ENCODE results near the gene PCDHA5. TPM values are rescaled to one million over a fixed set of nuclear protein-coding genes. Genes with fewer than 3 reads are reported as not detected.
"Not testable (repeated sequence)": the region's sequence is repeated elsewhere in the genome, so short reads cannot be mapped to it uniquely, and the experiment has no call there.

The PCDHA5 gene
- not detected in 2 replicates for total RNA-seq

DNA sequence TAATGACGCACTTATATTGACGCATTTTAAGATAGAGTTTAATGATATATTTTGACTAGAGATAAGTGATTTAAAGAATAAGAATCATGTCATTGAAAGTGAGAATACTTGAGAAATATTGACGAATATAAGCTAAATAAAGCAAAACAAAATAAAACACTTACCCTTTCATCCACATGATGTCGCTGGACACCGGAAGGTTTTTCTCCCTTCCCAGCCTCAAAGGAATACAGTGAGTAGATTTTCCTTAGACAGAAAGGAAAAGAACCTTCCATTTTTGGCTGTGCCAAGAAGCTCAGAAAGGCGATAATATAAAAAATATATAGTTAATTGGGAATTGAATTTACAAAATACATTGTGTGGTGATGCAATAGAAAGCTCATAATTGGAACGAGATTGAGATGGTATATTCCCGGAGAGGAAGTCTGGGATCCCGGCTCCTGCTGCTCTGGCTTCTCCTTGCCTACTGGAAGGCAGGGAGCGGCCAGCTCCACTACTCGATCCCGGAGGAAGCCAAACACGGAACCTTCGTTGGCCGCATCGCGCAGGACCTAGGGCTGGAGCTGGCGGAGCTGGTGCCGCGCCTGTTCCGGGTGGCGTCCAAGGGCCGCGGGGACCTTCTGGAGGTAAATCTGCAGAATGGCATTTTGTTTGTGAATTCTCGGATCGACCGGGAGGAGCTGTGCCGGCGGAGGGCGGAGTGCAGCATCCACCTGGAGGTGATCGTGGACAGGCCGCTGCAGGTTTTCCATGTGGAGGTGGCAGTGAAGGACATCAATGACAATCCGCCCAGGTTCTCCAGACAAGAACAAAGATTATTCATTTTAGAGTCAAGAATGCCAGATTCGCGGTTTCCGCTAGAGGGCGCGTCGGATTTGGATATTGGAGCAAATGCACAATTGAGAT, at the start of gene PCDHA5:
Gene PCDHA5 (plus strand): TSS at position 239 of the 906 bp plus-strand sequence.
- Mint-ChIP-seq H3K36me3 (ENCODE audit: low read depth) (no peaks in the 10 kb centered on the region), H3K27ac (no peak within 1 kb of the TSS), H3K9me3 (peaks cover 14% of the 10 kb centered on the region), H3K4me1 (ENCODE audit: low read depth) (no peaks in the 10 kb centered on the region), H3K4me3 (no peak within 1 kb of the TSS), H3K27me3 (ENCODE audit: insufficient read depth) (no peaks in the 10 kb centered on the region)
- DNase-seq (ENCODE audit: low spot score): no peak
- intact Hi-C loops (cut with micrococcal nuclease): no loop called here

DNA sequence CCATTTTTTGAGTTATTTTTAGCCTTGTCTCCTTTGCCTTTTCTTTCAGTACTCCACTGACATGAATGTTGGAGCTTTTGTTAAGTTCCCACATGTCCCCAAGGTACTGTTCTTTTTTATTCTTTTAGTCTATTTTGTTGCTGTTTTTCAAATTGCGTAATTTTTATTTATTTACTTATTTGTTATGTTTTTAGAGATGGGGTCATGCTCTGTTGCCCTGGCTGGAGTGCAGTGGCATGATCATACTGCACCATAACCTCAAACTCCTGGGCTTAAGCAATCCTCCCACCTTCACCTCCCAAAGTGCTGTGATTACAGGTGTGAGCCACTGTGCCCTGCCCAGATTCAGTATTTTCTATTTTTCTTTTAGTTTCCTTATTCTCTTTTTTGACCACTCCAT, 40.9 kb upstream of the PCDHA5 start:
- Mint-ChIP-seq H3K36me3 (ENCODE audit: low read depth) (no peaks in the 10 kb centered on the region), H3K9me3 (peaks cover 79% of the 10 kb centered on the region), H3K27me3 (ENCODE audit: insufficient read depth) (no peaks in the 10 kb centered on the region), H3K4me3 (no peak overlapping the region), H3K4me1 (ENCODE audit: low read depth) (no peaks in the 10 kb centered on the region), H3K27ac (no peak overlapping the region)
- intact Hi-C loops (cut with micrococcal nuclease): no loop called here
- DNase-seq (ENCODE audit: low spot score): no peak

DNA sequence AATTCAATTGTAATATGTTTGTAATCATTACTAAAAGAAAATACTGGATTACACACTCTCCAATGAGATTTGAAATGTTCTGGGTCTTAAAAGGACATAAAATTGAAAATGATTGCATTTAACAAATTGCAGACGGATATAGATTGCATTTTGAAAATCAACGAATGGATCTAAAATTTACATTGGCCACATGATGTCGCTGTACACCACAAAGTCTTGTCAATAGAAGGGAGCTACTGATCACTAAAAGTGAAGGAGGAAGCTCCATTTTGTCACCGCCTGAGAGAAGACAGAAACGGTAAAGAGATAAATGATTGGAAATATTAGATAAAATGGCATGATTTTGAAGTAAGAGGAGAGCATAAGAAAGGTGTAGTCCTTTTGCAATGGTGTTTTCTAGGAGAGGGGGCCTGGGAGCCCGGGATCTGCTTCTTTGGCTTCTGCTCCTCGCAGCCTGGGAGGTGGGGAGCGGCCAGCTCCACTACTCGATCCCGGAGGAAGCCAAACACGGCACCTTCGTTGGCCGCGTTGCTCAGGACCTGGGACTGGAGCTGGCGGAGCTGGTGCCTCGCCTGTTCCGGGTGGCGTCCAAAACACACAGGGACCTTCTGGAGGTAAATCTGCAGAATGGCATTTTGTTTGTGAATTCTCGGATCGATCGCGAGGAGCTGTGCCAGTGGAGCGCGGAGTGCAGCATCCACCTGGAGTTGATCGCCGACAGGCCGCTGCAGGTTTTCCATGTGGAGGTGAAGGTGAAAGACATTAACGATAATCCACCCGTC, 35.3 kb upstream of the PCDHA5 start, which contains the start of gene PCDHA1:
Gene PCDHA1 (plus strand): TSS at position 236 of the 782 bp plus-strand sequence.
- intact Hi-C loops (cut with micrococcal nuclease): no loop called here
- DNase-seq (ENCODE audit: low spot score): no peak
- Mint-ChIP-seq H3K4me3 (no peak within 1 kb of the TSS), H3K9me3 (peaks cover 49% of the 10 kb centered on the region), H3K36me3 (ENCODE audit: low read depth) (no peaks in the 10 kb centered on the region), H3K27ac (no peak within 1 kb of the TSS), H3K27me3 (ENCODE audit: insufficient read depth) (no peaks in the 10 kb centered on the region), H3K4me1 (ENCODE audit: low read depth) (no peaks in the 10 kb centered on the region)

- DNase-seq (ENCODE audit: low spot score); H3K4me3 Mint-ChIP-seq; intact Hi-C loops (cut with micrococcal nuclease); H3K36me3 Mint-ChIP-seq (ENCODE audit: low read depth); H3K4me1 Mint-ChIP-seq (ENCODE audit: low read depth); H3K27me3 Mint-ChIP-seq (ENCODE audit: insufficient read depth); H3K27ac Mint-ChIP-seq: not testable (repeated sequence)
- H3K9me3 Mint-ChIP-seq: peaks cover 42% of the 10 kb centered on the region
Measured at GRCh38 chr5:140787422-140787821, 34.0 kb upstream of the PCDHA5 start.

- H3K4me1 Mint-ChIP-seq (ENCODE audit: low read depth); H3K36me3 Mint-ChIP-seq (ENCODE audit: low read depth); DNase-seq (ENCODE audit: low spot score); intact Hi-C loops (cut with micrococcal nuclease); H3K27me3 Mint-ChIP-seq (ENCODE audit: insufficient read depth); H3K4me3 Mint-ChIP-seq; H3K27ac Mint-ChIP-seq: not testable (repeated sequence)
- peaks cover 36% of the 10 kb centered on the region for H3K9me3 Mint-ChIP-seq
Measured at GRCh38 chr5:140787849-140788504, 33.4 kb upstream of the PCDHA5 start.

GRCh38 chr5:140791089-140791488, 30.3 kb upstream of the PCDHA5 start:
- H3K4me3 Mint-ChIP-seq: no peak overlapping the region
- peaks cover 37% of the 10 kb centered on the region for H3K9me3 Mint-ChIP-seq
- no peak for DNase-seq (ENCODE audit: low spot score)
- H3K4me1 Mint-ChIP-seq (ENCODE audit: low read depth): no peaks in the 10 kb centered on the region
- H3K27ac Mint-ChIP-seq: no peak overlapping the region
- H3K27me3 Mint-ChIP-seq (ENCODE audit: insufficient read depth): no peaks in the 10 kb centered on the region
- no peaks in the 10 kb centered on the region for H3K36me3 Mint-ChIP-seq (ENCODE audit: low read depth)
- intact Hi-C loops (cut with micrococcal nuclease): loop anchor here (10.0 kb wide), 1 partner anchor 94 kb away; the partner anchor contains the start of gene PCDHA13

- H3K27ac Mint-ChIP-seq: no peak within 1 kb of the TSS
- H3K27me3 Mint-ChIP-seq (ENCODE audit: insufficient read depth): no peaks in the 10 kb centered on the region
- DNase-seq (ENCODE audit: low spot score): no peak
- H3K9me3 Mint-ChIP-seq: peaks cover 28% of the 10 kb centered on the region
- no peaks in the 10 kb centered on the region for H3K4me1 Mint-ChIP-seq (ENCODE audit: low read depth)
- intact Hi-C loops (cut with micrococcal nuclease): loop anchor here (10.0 kb wide), 1 partner anchor 90 kb away; the partner anchor contains the start of gene PCDHA13
- H3K4me3 Mint-ChIP-seq: no peak within 1 kb of the TSS
- H3K36me3 Mint-ChIP-seq (ENCODE audit: low read depth): no peaks in the 10 kb centered on the region
Measured at GRCh38 chr5:140794595-140795258, 26.7 kb upstream of the PCDHA5 start, which contains the start of gene PCDHA2. TSS of gene PCDHA2 (plus strand) at chr5:140794852.

- no peak for DNase-seq (ENCODE audit: low spot score)
- no peaks in the 10 kb centered on the region for H3K4me1 Mint-ChIP-seq (ENCODE audit: low read depth)
- no peaks in the 10 kb centered on the region for H3K36me3 Mint-ChIP-seq (ENCODE audit: low read depth)
- intact Hi-C loops (cut with micrococcal nuclease): loop anchor here (10.0 kb wide), 1 partner anchor 90 kb away; the partner anchor contains the start of gene PCDHA13
- H3K27me3 Mint-ChIP-seq (ENCODE audit: insufficient read depth): no peaks in the 10 kb centered on the region
- H3K27ac Mint-ChIP-seq: no peak overlapping the region
- peaks cover 31% of the 10 kb centered on the region for H3K9me3 Mint-ChIP-seq
- H3K4me3 Mint-ChIP-seq: no peak overlapping the region
Measured at GRCh38 chr5:140795259-140795641, 26.2 kb upstream of the PCDHA5 start.

- H3K27me3 Mint-ChIP-seq (ENCODE audit: insufficient read depth); H3K36me3 Mint-ChIP-seq (ENCODE audit: low read depth); H3K4me1 Mint-ChIP-seq (ENCODE audit: low read depth); H3K4me3 Mint-ChIP-seq; DNase-seq (ENCODE audit: low spot score); H3K27ac Mint-ChIP-seq: not testable (repeated sequence)
- H3K9me3 Mint-ChIP-seq: peaks cover 34% of the 10 kb centered on the region
- intact Hi-C loops (cut with micrococcal nuclease): loop anchor here (10.0 kb wide), 1 partner anchor 89 kb away; the partner anchor contains the start of gene PCDHA13
Measured at GRCh38 chr5:140796072-140796717, 25.2 kb upstream of the PCDHA5 start.

DNA sequence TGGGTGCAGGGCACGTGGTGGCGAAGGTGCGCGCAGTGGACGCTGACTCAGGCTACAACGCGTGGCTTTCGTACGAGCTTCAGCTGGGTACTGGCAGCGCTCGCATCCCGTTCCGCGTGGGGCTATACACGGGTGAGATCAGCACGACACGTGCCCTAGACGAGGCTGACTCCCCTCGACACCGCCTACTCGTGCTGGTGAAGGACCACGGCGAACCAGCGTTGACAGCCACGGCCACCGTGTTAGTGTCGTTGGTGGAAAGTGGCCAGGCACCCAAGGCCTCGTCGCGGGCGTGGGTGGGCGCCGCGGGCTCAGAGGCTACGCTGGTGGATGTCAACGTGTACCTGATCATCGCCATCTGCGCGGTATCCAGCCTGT, 24.7 kb upstream of the PCDHA5 start:
- DNase-seq (ENCODE audit: low spot score): no peak
- H3K4me1 Mint-ChIP-seq (ENCODE audit: low read depth): no peaks in the 10 kb centered on the region
- intact Hi-C loops (cut with micrococcal nuclease): loop anchor here (10.0 kb wide), 1 partner anchor 88 kb away; the partner anchor contains the start of gene PCDHA13
- peaks cover 32% of the 10 kb centered on the region for H3K9me3 Mint-ChIP-seq
- no peaks in the 10 kb centered on the region for H3K27me3 Mint-ChIP-seq (ENCODE audit: insufficient read depth)
- no peak overlapping the region for H3K4me3 Mint-ChIP-seq
- H3K36me3 Mint-ChIP-seq (ENCODE audit: low read depth): no peaks in the 10 kb centered on the region
- no peak overlapping the region for H3K27ac Mint-ChIP-seq

GRCh38 chr5:140800816-140801493, 20.5 kb upstream of the PCDHA5 start, which contains the start of gene PCDHA3:
TSS of gene PCDHA3 (plus strand) at chr5:140801057.
- intact Hi-C loops (cut with micrococcal nuclease): loop anchor here (5.0 kb wide), 1 partner anchor 41 kb away; the partner anchor contains the start of gene PCDHA8
- H3K4me1 Mint-ChIP-seq (ENCODE audit: low read depth): no peaks in the 10 kb centered on the region
- H3K27ac Mint-ChIP-seq: no peak within 1 kb of the TSS
- no peak for DNase-seq (ENCODE audit: low spot score)
- H3K36me3 Mint-ChIP-seq (ENCODE audit: low read depth): no peaks in the 10 kb centered on the region
- H3K4me3 Mint-ChIP-seq: no peak within 1 kb of the TSS
- H3K9me3 Mint-ChIP-seq: peaks cover 39% of the 10 kb centered on the region
- no peaks in the 10 kb centered on the region for H3K27me3 Mint-ChIP-seq (ENCODE audit: insufficient read depth)
